WTC11 (cell line): ENCODE measurements around the gene MR1. TPM values are rescaled to one million over a fixed set of nuclear protein-coding genes. Genes with fewer than 3 reads are reported as not detected.

Experiments
- ATAC-seq: fragments of 200-7000 bp; cut with Tn5 transposase; 2 replicates; pipeline ENCODE4 v1.10.0; 2021; ENCODE audit warnings: mild to moderate bottlenecking, moderate library complexity
- CTCF ChIA-PET: fragments of 300-600 bp; sonication (Branson Sonifier 250); formaldehyde crosslinking; loops from one replicate; lab custom pipeline; 2021; ENCODE audit warnings: antibody characterized with exemption; lab: Charles Lee
- POLR2A ChIA-PET: fragments of 350-600 bp; sonication (Branson Sonifier 250); formaldehyde crosslinking; loops from one replicate; lab custom pipeline; 2021; ENCODE audit warnings: antibody characterized with exemption; lab: Charles Lee
- DNase-seq: peaks from one replicate; pipeline ENCODE4 v3.0.0; 2021; ENCODE audit warnings: low spot score
- H3K27ac Mint-ChIP-seq: 2 replicates; pipeline ENCODE4 v1.8.0; 2021; ENCODE audit warnings: mixed read lengths
- H3K27me3 Mint-ChIP-seq: 2 replicates; pipeline ENCODE4 v1.8.0; 2021; ENCODE audit warnings: low read depth, mild to moderate bottlenecking, moderate library complexity, mixed read lengths
- H3K36me3 Mint-ChIP-seq: 2 replicates; pipeline ENCODE4 v1.8.0; 2021; ENCODE audit warnings: mixed read lengths
- H3K4me1 Mint-ChIP-seq: 2 replicates; pipeline ENCODE4 v1.8.0; 2022; ENCODE audit warnings: mixed read lengths
- H3K4me3 Mint-ChIP-seq: 2 replicates; pipeline ENCODE4 v1.8.0; 2021; ENCODE audit warnings: mild to moderate bottlenecking, moderate library complexity, mixed read lengths
- H3K9me3 Mint-ChIP-seq: 2 replicates; pipeline ENCODE4 v1.8.0; 2021; ENCODE audit warnings: mixed read lengths
- FOXK1 ChIP-seq: sonication (generic); formaldehyde crosslinking; IDR thresholded peaks from 2 replicates; pipeline ENCODE4 v1.8.0; 2022; ENCODE audit warnings: mild to moderate bottlenecking, moderate library complexity, missing genetic modification reagents
- IRF2 ChIP-seq: sonication (generic); formaldehyde crosslinking; IDR thresholded peaks from 2 replicates; pipeline ENCODE4 v1.8.0; 2022; ENCODE audit warnings: low read depth, missing genetic modification reagents, borderline replicate concordance
- NFATC4 ChIP-seq: fragments of 250-450 bp; sonication (Bioruptor Pico); IDR thresholded peaks from 2 replicates; pipeline ENCODE4 v1.9.0; 2021; ENCODE audit warnings: mild to moderate bottlenecking
- ZBTB21 ChIP-seq: sonication (generic); formaldehyde crosslinking; IDR thresholded peaks from 2 replicates; pipeline ENCODE4 v1.8.1; 2023; ENCODE audit warnings: mild to moderate bottlenecking, missing genetic modification reagents, borderline replicate concordance
- ZNF121 ChIP-seq: sonication (generic); formaldehyde crosslinking; IDR thresholded peaks from 2 replicates; pipeline ENCODE4 v1.8.0; 2023; ENCODE audit warnings: missing genetic modification reagents
- total RNA-seq: library from RNA; stranded (reverse); gene quantifications from 3 replicates; pipeline ENCODE4 v1.2.3, GENCODE V29; 2021
- TF ChIP-seq, protein P1 (sequence below): sonication (generic); formaldehyde crosslinking; IDR thresholded peaks from 2 replicates; pipeline ENCODE4 v1.8.0; 2023; ENCODE audit warnings: missing genetic modification reagents, mild to moderate bottlenecking, borderline replicate concordance
- TF ChIP-seq, protein P2 (sequence below): sonication (generic); formaldehyde crosslinking; IDR thresholded peaks from 2 replicates; pipeline ENCODE4 v1.8.1; 2023; ENCODE audit warnings: mild to moderate bottlenecking, missing genetic modification reagents, moderate library complexity
- TF ChIP-seq, protein P3 (sequence below): sonication (generic); formaldehyde crosslinking; conservative IDR thresholded peaks from 2 replicates; pipeline ENCODE4 v1.8.1; 2023; ENCODE audit warnings: mild to moderate bottlenecking, low read depth, missing genetic modification reagents, moderate library complexity
- TF ChIP-seq, protein P4 (sequence below): sonication (generic); formaldehyde crosslinking; IDR thresholded peaks from 2 replicates; pipeline ENCODE4 v1.8.0; 2022; ENCODE audit warnings: mild to moderate bottlenecking, missing genetic modification reagents

The MR1 gene
- total RNA-seq, 1 experiment from 2014 or later = 0.28 TPM

DNA sequence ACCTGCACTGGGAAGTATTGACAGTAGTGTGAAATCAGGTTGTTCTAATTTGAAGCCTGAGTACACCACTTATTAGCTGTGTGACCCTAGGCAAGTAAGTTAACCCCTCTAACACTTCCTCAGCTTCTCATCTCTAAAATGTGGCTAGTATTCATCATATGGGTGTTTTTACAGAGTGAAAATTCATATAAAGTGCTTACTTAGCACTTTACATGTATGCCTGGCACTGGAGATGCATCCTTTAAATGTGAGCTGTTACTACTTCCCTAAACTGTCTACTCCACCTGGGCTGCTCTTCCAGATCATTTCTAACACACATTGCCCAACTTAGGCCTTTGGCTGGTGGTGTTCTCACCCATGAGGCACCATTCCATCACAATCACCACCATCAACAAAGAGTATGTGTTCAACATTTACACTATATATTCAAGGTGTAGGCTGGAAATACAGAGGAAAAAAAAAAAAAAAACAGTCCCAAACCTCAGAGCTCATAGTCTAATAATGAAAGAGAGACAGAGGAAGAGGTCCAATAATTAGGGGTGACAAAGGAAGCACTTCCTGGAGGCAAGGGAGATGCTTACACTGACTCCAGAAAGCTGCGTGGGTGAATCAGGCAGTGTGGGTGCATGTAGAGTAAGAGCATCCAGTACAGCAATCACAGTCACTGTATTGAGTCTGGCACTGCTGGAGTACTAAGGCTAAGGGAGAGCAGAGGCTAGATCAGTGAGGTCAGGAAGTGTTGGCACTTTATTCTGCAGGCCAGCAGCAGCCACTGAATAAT, 14.7 kb upstream of the MR1 start:
- no peak for TF ChIP-seq ZBTB21 (CRISPR knock-in tag)
- no peak for TF ChIP-seq NFATC4 (CRISPR knock-in tag)
- TF ChIP-seq ZNF121 (CRISPR knock-in tag) = no peak
- H3K4me3 Mint-ChIP-seq = no peak overlapping the region
- no peak for ATAC-seq
- ChIA-PET POLR2A (interaction anchor here (0.6 kb wide), 1 partner anchor 78 kb away, joined by 3 read pairs; no protein-coding TSS in a partner anchor), CTCF (no interaction called here)
- H3K36me3 Mint-ChIP-seq = peaks cover 9% of the 10 kb centered on the region
- H3K27me3 Mint-ChIP-seq = no peaks in the 10 kb centered on the region
- DNase-seq = no peak
- H3K4me1 Mint-ChIP-seq = peaks cover 21% of the 10 kb centered on the region
- peak overlapping the region; percentile 61; the same call in 1 of the 2 replicates for H3K27ac Mint-ChIP-seq
- H3K9me3 Mint-ChIP-seq = no peaks in the 10 kb centered on the region

DNA sequence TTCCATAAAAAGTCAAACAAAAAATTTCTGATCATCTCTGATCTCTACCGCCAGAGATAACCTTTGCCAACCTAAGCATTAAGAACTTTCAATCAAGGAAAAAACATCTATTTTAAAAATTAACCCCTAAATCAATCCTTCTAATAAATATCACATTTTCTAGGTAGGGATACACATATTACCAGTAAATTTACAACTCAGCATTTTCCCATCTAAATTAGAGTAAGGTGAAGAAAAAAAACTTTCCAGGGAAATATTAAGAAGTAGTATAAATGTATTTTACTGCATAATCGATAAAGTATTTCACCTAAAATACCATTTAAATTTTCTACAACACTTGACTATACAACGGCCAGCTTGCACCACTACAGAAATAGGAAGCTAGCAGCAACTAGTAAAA, 12.6 kb upstream of the MR1 start:
- H3K27ac Mint-ChIP-seq = peak overlapping the region; percentile 66; the same call in 1 of the 2 replicates
- CTCF ChIA-PET = interaction anchor here (1.3 to 1.7 kb wide), 3 partner anchors 17 to 121 kb away, joined by 5 to 8 read pairs (median 6); no protein-coding TSS in a partner anchor
- TF ChIP-seq, protein P1, sequence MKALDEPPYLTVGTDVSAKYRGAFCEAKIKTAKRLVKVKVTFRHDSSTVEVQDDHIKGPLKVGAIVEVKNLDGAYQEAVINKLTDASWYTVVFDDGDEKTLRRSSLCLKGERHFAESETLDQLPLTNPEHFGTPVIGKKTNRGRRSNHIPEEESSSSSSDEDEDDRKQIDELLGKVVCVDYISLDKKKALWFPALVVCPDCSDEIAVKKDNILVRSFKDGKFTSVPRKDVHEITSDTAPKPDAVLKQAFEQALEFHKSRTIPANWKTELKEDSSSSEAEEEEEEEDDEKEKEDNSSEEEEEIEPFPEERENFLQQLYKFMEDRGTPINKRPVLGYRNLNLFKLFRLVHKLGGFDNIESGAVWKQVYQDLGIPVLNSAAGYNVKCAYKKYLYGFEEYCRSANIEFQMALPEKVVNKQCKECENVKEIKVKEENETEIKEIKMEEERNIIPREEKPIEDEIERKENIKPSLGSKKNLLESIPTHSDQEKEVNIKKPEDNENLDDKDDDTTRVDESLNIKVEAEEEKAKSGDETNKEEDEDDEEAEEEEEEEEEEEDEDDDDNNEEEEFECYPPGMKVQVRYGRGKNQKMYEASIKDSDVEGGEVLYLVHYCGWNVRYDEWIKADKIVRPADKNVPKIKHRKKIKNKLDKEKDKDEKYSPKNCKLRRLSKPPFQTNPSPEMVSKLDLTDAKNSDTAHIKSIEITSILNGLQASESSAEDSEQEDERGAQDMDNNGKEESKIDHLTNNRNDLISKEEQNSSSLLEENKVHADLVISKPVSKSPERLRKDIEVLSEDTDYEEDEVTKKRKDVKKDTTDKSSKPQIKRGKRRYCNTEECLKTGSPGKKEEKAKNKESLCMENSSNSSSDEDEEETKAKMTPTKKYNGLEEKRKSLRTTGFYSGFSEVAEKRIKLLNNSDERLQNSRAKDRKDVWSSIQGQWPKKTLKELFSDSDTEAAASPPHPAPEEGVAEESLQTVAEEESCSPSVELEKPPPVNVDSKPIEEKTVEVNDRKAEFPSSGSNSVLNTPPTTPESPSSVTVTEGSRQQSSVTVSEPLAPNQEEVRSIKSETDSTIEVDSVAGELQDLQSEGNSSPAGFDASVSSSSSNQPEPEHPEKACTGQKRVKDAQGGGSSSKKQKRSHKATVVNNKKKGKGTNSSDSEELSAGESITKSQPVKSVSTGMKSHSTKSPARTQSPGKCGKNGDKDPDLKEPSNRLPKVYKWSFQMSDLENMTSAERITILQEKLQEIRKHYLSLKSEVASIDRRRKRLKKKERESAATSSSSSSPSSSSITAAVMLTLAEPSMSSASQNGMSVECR (CRISPR knock-in tag) = no peak
- TF ChIP-seq IRF2 (CRISPR knock-in tag) = no peak
- TF ChIP-seq, protein P2, sequence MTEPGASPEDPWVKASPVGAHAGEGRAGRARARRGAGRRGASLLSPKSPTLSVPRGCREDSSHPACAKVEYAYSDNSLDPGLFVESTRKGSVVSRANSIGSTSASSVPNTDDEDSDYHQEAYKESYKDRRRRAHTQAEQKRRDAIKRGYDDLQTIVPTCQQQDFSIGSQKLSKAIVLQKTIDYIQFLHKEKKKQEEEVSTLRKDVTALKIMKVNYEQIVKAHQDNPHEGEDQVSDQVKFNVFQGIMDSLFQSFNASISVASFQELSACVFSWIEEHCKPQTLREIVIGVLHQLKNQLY (CRISPR knock-in tag) = no peak
- TF ChIP-seq, protein P3, sequence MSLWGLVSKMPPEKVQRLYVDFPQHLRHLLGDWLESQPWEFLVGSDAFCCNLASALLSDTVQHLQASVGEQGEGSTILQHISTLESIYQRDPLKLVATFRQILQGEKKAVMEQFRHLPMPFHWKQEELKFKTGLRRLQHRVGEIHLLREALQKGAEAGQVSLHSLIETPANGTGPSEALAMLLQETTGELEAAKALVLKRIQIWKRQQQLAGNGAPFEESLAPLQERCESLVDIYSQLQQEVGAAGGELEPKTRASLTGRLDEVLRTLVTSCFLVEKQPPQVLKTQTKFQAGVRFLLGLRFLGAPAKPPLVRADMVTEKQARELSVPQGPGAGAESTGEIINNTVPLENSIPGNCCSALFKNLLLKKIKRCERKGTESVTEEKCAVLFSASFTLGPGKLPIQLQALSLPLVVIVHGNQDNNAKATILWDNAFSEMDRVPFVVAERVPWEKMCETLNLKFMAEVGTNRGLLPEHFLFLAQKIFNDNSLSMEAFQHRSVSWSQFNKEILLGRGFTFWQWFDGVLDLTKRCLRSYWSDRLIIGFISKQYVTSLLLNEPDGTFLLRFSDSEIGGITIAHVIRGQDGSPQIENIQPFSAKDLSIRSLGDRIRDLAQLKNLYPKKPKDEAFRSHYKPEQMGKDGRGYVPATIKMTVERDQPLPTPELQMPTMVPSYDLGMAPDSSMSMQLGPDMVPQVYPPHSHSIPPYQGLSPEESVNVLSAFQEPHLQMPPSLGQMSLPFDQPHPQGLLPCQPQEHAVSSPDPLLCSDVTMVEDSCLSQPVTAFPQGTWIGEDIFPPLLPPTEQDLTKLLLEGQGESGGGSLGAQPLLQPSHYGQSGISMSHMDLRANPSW = no peak

DNA sequence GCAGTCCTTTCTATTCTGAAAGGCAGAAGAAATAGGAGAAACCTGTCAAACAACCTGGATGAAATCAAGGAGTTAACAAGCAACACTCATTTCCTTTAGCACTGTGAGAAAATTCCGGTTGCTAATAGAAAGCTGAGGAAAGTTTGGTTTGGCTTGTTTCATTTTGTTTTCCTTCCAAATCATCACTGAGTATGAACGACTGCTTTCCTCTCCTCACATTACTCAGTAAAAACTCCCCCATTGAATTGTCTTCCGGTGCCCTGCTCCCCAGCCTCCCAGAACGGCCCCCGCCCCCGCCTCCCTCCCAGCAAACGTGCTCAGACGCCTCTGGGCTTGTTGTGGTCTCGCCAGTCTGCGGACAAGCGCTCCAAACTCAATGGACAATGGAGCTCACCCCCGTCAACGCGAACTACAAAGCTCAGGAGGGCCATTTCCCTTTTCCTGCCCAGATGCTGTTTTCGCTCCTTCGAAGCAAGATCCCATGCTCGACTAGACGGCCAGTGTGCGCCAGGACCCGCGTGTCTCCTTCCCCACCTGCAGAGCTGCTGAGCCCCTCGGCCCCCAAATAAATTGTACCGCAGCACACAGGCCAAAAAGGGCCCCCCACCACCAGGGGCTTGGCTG, 11.9 kb upstream of the MR1 start:
- peak; percentile 15; the same call in 1 of the 2 replicates for TF ChIP-seq FOXK1 (CRISPR knock-in tag)
- TF ChIP-seq, protein P4, sequence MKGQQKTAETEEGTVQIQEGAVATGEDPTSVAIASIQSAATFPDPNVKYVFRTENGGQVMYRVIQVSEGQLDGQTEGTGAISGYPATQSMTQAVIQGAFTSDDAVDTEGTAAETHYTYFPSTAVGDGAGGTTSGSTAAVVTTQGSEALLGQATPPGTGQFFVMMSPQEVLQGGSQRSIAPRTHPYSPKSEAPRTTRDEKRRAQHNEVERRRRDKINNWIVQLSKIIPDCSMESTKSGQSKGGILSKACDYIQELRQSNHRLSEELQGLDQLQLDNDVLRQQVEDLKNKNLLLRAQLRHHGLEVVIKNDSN (CRISPR knock-in tag) = no peak
- ATAC-seq = peak; percentile 5
- Mint-ChIP-seq H3K27ac (peak overlapping the region; percentile 96), H3K36me3 (peaks cover 9% of the 10 kb centered on the region), H3K9me3 (no peaks in the 10 kb centered on the region), H3K4me3 (peak overlapping the region; percentile 96), H3K27me3 (peaks cover 9% of the 10 kb centered on the region), H3K4me1 (peaks cover 21% of the 10 kb centered on the region)
- ChIA-PET CTCF (interaction anchor here (0.6 to 1.7 kb wide), 8 partner anchors 16 to 140 kb away, joined by 3 to 8 read pairs (median 4); no protein-coding TSS in a partner anchor), POLR2A (interaction anchor here (0.7 to 1.8 kb wide), 7 partner anchors 11 to 120 kb away, joined by 3 to 17 read pairs (median 3); partner anchors contain the start of gene MR1)
- peak; percentile 50 for DNase-seq

More for the DNA sequence above, 12.6 kb upstream of the MR1 start:
- ATAC-seq (no peak), DNase-seq (no peak)
- Mint-ChIP-seq H3K27me3 (peaks cover 9% of the 10 kb centered on the region), H3K4me3 (peak overlapping the region; percentile 96), H3K36me3 (peaks cover 9% of the 10 kb centered on the region), H3K4me1 (peaks cover 21% of the 10 kb centered on the region), H3K9me3 (no peaks in the 10 kb centered on the region)
- POLR2A ChIA-PET = interaction anchor here (1.3 to 1.6 kb wide), 2 partner anchors 10 to 98 kb away, joined by 7 to 17 read pairs; no protein-coding TSS in a partner anchor
